ENCODE data around the gene GOLIM4. TPM values are rescaled to one million over a fixed set of nuclear protein-coding genes. Genes with fewer than 3 reads are reported as not detected.
"Not testable (repeated sequence)": the region's sequence is repeated elsewhere in the genome, so short reads cannot be mapped to it uniquely, and the experiment has no call there.

GOLIM4 gene, protein sequence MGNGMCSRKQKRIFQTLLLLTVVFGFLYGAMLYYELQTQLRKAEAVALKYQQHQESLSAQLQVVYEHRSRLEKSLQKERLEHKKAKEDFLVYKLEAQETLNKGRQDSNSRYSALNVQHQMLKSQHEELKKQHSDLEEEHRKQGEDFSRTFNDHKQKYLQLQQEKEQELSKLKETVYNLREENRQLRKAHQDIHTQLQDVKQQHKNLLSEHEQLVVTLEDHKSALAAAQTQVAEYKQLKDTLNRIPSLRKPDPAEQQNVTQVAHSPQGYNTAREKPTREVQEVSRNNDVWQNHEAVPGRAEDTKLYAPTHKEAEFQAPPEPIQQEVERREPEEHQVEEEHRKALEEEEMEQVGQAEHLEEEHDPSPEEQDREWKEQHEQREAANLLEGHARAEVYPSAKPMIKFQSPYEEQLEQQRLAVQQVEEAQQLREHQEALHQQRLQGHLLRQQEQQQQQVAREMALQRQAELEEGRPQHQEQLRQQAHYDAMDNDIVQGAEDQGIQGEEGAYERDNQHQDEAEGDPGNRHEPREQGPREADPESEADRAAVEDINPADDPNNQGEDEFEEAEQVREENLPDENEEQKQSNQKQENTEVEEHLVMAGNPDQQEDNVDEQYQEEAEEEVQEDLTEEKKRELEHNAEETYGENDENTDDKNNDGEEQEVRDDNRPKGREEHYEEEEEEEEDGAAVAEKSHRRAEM
- 2.8 and 3.4 TPM in 2 replicates for total RNA-seq

GRCh38 chr3:168095611-168096209, at the start of gene GOLIM4:
TSS of gene GOLIM4 (minus strand) at chr3:168095924. CDS start at chr3:168095285, 639 bp downstream.
- intact Hi-C loops (cut with micrococcal nuclease), result loop anchor here (1.0 to 10.0 kb wide), 4 partner anchors 34 to 1569 kb away; partner anchors contain the start of genes MECOM, PDCD10 and SERPINI1

- intact Hi-C loops (cut with micrococcal nuclease), result no loop called here
These were observed 45.8 kb upstream of the GOLIM4 start for GRCh38 chr3:168141405-168141998.

DNA sequence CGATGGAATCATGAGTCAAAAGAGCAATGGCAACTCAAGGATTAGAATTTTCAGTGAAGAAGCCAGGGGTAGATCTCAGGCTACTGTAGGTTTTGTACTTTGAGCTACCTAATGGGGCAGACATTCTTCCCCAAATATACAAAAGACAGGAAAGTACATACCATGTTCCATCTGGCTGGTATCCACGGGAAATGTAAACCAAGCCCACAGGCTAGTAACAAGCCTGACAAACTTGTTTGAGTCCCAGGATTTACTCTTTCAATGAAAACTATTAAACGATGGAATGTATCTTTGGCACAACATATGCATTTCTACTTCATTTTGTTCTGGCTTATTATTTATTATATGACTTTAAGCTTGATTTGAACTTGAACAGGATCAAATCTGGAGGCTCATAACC, 44.2 kb upstream of the GOLIM4 start:
- intact Hi-C loops (cut with micrococcal nuclease), result no loop called here

- intact Hi-C loops (cut with micrococcal nuclease), result no loop called here
These were observed 42.7 kb upstream of the GOLIM4 start for GRCh38 chr3:168138421-168138820.

DNA sequence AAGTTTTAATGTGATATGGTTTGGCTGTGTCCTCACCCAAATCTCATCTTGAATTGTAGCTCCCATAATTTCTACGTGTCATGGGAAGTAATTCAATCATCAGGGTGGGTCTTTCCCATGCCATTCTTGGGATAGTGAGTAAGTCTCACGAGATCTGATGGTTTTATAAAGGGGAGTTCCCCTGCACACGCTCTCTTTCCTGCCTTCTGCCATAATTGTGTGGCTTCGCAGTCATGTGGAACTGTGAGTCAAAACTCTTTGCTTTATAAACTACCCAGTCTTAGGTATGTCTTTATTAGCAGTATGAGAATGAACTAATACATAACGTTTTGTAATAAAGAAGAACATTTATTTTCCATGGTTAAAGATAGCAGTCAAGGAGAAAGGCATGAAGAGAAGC, 39.2 kb upstream of the GOLIM4 start:
- intact Hi-C loops (cut with micrococcal nuclease), result no loop called here

DNA sequence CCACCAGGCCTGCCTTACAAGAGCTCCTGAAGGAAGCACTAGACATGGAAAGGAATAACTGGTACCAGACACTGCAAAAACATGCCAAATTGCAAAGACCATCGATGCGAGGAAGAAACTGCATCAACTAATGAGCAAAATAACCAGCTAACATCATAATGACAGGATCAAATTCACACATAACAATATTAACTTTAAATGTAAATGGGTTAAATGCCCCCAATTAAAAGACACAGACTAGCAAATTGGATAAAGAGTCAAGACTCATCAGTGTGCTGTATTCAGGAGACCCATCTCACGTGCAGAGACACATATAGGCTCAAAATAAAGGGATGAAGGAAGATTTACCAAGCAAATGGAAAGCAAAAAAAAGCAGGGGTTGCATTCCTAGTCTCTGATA, 34.5 kb upstream of the GOLIM4 start:
- intact Hi-C loops (cut with micrococcal nuclease), result not testable (repeated sequence)

DNA sequence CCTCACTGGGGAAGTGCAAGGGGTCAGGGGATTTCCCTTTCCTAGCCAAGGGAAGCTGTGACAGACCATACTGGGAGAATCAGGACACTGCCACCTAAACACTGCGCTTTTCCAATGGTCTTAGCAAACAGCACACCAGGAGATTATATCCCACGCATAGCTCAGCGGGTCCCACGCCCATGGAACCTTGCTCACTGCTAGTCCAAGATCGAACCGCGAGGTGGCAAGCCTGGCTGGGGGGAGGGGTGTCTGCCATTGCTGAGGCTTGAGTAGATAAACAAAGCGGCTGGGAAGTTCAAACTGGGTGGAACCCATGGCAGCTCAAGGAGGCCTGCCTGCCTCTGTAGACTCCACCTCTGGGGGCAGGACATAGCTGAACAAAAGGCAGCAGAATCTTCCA, 32.7 kb upstream of the GOLIM4 start:
- intact Hi-C loops (cut with micrococcal nuclease), result not testable (repeated sequence)

GRCh38 chr3:168127466-168127865, 31.7 kb upstream of the GOLIM4 start:
- intact Hi-C loops (cut with micrococcal nuclease), result no loop called here

DNA sequence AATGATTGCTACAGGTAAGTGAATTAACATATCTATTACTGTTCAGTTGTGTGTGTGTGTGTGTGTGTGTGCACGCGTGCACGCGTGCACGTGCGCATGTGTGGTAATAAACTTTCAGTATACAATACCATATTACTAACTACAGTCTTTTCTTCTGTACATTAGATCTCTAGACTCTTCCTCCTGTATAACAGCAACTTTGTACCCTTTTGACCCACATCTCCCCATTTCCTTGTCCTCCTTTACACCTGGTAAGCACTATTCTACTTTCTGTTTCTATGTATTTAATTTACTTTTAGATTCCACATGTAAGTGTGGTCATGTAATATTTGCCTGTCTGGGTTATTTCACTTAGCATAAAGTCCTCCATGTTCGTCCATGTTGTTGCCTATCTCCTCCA, 29.1 kb upstream of the GOLIM4 start:
- intact Hi-C loops (cut with micrococcal nuclease), result no loop called here

- intact Hi-C loops (cut with micrococcal nuclease), result no loop called here
These were observed 28.6 kb upstream of the GOLIM4 start for GRCh38 chr3:168124291-168124690.

GRCh38 chr3:168123201-168124176, 27.8 kb upstream of the GOLIM4 start:
- intact Hi-C loops (cut with micrococcal nuclease), result no loop called here

DNA sequence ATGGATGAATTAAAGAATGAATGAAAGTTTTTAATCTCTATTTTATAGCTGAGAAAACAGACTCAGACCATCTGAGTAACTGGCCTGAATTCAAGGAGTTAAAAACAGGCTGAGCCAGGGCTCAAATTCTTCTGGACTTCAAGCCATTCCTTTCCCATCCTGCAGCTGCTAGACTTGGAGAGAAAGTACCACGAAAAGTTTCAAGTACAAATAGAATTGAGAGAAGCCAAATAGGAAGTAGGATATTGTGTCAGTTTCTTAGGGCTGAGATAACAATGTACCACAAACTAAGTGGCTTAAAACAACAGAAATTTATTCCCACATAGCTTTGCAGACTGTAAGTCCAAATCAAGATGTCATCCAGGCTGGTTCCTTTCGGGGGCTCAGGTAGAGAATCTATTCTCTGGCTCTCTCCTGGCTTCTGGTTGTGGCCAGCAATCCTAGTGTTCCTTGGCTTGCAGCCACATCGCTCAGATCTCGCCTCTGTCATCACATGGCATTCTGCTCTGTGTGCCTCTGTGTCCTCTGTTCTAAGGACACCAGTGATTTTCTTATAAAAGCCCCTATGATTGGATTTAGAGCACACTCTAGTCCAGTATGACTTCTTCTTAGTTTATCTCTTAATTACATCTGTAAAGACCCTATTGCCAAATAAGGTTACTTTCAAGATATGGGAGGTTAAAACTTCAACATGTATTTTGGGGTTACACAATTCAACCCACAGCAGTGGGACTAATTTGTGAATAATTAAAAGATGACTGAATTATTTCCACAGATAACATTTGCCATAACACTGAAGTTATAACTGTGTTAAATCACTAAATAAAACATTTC, 25.7 kb upstream of the GOLIM4 start:
- intact Hi-C loops (cut with micrococcal nuclease), result no loop called here

DNA sequence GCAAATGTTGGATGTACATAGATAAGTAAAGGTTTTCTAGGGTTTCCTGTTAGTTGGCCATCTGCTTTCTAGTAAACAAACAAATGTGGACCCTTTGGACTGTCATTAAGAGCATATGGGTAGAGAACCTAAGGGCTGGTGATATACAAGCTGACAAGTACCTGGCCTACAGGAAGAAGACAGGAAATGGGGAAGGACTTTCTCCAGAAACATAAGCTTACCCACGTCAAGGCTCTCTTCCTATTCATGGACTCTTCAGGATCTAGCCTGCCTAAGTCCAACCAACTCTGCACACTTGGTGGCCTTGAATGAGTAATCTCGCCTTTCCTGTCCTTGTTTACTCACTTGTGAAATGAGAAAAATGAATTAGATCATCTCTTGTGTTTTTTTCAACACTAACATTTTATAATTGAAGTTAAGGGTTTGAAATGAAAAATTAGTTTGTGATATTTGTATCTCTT, 22.2 kb upstream of the GOLIM4 start:
- intact Hi-C loops (cut with micrococcal nuclease), result no loop called here

- intact Hi-C loops (cut with micrococcal nuclease), result no loop called here
These were observed 21.3 kb upstream of the GOLIM4 start for GRCh38 chr3:168117059-168117458.

DNA sequence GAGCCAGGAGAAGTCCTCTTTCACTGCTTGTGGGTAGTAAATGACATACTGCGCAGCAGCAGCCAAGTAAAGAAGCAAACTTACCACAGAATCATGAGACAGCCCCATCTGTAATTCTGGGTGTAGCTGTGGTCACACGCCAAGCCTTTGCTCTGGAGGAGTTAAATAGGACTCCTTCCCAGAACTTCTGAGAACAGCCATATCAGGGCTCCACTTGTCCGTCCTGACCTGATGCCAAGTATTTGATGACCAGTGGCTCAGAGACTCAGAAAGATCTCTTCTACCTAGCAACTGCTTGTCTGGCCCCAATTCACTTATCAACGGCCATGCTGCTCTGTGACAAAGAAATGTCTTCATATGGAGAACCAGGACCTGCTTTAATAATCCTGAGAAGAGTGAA, 20.6 kb upstream of the GOLIM4 start:
- intact Hi-C loops (cut with micrococcal nuclease), result no loop called here

GRCh38 chr3:168113848-168114247, 18.1 kb upstream of the GOLIM4 start:
- intact Hi-C loops (cut with micrococcal nuclease), result no loop called here

DNA sequence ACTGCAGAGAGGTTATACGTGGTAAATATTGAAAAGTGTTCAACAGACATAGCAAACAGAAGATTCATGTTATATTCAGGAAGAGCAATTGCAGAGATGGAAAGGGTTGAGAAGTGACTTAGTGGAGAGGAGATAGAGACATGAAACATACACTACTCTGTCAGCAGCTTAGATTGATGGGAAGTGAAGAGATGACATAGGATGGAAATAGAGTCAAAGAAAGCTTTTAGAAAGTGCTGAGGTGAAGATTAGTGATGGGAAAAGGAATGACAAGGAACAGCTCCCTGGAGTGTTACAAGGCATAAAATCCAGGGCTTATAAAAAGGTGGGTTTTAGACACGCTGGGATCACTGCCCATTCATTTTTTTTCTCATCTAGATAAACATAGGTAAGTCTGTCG, 17.2 kb upstream of the GOLIM4 start:
- intact Hi-C loops (cut with micrococcal nuclease), result no loop called here

DNA sequence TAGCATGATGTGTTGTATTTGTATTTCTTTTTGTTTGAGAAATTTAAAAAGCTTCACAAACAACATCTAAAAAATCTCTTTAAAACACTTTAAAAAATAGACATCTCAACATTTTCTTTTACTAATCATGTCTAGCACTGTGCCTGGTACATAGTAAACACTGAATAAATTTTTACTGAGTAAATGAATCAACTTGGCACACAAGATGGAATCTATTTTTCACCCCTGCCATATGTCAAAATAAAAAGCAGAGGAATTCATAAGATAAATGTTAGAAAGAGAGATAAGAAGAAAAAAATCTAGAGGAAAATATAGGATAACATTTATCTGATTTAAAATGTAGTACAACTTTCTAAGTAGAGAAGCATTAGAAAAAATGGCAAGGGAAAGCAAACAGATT, 8.6 kb upstream of the GOLIM4 start:
- intact Hi-C loops (cut with micrococcal nuclease), result no loop called here

DNA sequence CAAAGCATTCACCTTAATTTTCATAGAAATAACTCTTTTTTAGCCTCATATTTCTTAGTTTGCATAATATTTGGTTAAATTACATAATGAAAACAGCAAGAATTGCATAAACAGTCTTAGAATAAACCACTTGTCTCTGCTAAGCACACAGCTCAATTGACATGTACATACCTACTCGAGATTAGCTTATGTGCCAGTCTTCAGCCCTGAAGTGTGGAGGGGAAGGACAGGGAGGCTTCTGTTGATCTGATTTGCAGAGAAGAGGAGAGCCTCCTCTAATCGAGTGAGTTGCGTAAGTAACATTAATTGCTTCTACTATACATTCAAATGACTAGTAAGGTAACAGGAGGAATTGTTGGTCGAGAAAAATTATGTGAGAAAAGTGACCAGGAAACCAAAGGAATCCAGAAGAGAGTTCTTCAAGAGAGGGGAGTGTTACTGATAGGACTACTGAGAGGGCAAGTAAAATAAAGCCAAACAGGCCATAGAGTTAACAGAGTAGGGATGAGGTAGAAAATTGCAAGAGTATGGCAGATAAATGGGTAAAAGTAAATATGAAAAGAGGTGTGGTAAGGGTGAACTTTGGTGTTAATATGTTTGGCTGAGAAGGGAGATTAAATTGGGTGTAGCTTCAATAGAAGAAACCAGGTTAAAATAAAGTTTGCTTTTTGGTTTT, 7.1 kb upstream of the GOLIM4 start:
- intact Hi-C loops (cut with micrococcal nuclease), result no loop called here
